ENCODE results near the gene JMJD6. TPM values are rescaled to one million over a fixed set of nuclear protein-coding genes. Genes with fewer than 3 reads are reported as not detected.

Gene JMJD6
- total and polyA plus RNA-seq, 9 of the 15 experiments (the other 6 are each of a cell fraction or from before 2014, with no cell fraction given), result 2.5 to 52.3 (median 36.3) TPM

- no peak for TF ChIP-seq ZBTB34 (CRISPR knock-in tag; IDR thresholded peaks at IDR 0.05)
- no peak for TF ChIP-seq CAMTA2 (CRISPR knock-in tag; conservative IDR thresholded peaks at IDR 0.05)
- no peak for TF ChIP-seq FOXP4 (CRISPR knock-in tag; IDR thresholded peaks at IDR 0.05; ENCODE audit: borderline replicate concordance)
- TF ChIP-seq MYC (IDR thresholded peaks at IDR 0.05; ENCODE audit: low read depth, low read length), result no peak; the same call in 1 of the 2 replicates
- TF ChIP-seq MYC (CRISPR knock-in tag; IDR thresholded peaks at IDR 0.05; ENCODE audit: borderline replicate concordance, low read depth), result no peak
- TF ChIP-seq ZNF197 (CRISPR knock-in tag; IDR thresholded peaks at IDR 0.05; ENCODE audit: low read depth), result no peak
- TF ChIP-seq FOXK2 (conservative IDR thresholded peaks at IDR 0.05 in 1 of 2, IDR thresholded peaks at IDR 0.05 in 1 of 2; ENCODE audit: low read depth in 2 of 2), result peak in 1 of 2 experiments; percentile 55; a peak in 2 of 4 replicates
- 0 out of 2 replicates have a peak, but pooled peaks have one; percentile 65 for TF ChIP-seq HLTF (IDR thresholded peaks at IDR 0.05)
- TF ChIP-seq POLR2AphosphoS5 (IDR thresholded peaks at IDR 0.05; ENCODE audit: control insufficient read depth, insufficient read depth, low read depth, low read length), result 0 out of 2 replicates have a peak, but pooled peaks have one; percentile 13
- no peak for TF ChIP-seq KLF13 (tag; IDR thresholded peaks at IDR 0.05; ENCODE audit: borderline replicate concordance, low read depth)
- TF ChIP-seq NR3C1 (CRISPR knock-in tag; IDR thresholded peaks at IDR 0.05), result no peak
- TF ChIP-seq PRMT5 (CRISPR knock-in tag; IDR thresholded peaks at IDR 0.05), result no peak
- TF ChIP-seq NFE2L1 (tag; IDR thresholded peaks at IDR 0.05; ENCODE audit: borderline replicate concordance, low read depth), result no peak
- no peak for TF ChIP-seq ZMIZ1 (IDR thresholded peaks at IDR 0.05; ENCODE audit: low read depth in 2 of 2, low read length in 2 of 2)
These were observed 55.1 kb downstream of the JMJD6 start (continued) for GRCh38 chr17:76671123-76671911.
